Brain microvascular endothelial cell (primary cell): ENCODE results near the gene CBX4.
A peak's percentile ranks its signal among the peaks of the same experiment; 100 is the strongest.

Source experiments
- DNase-seq: peaks from one replicate; pipeline ENCODE4 v3.0.0-alpha.2; 2020
- H3K27ac ChIP-seq: fragments of 250-450 bp; sonication (Bioruptor Pico); 2 replicates; pipeline ENCODE4 v1.5.1; 2020; ENCODE audit warnings: mild to moderate bottlenecking, moderate library complexity
- H3K27me3 ChIP-seq: fragments of 250-450 bp; sonication (Bioruptor Pico); replicated peaks from 2 replicates; pipeline ENCODE4 v1.5.1; 2020; ENCODE audit warnings: mild to moderate bottlenecking
- H3K36me3 ChIP-seq: fragments of 250-450 bp; sonication (Bioruptor Pico); replicated peaks from 2 replicates; pipeline ENCODE4 v1.5.1; 2020; ENCODE audit warnings: mild to moderate bottlenecking
- H3K4me3 ChIP-seq: 2 replicates; pipeline ENCODE4 v1.5.1; 2011; ENCODE audit warnings: low read depth, mild to moderate bottlenecking, control low read depth, low read length, moderate library complexity
- CTCF ChIP-seq: IDR thresholded peaks from 2 replicates; pipeline ENCODE4 v1.5.1; 2011; ENCODE audit warnings: low read depth, mild to moderate bottlenecking, moderate library complexity, low read length, control low read depth, inconsistent platforms; ENCODE audit errors: missing control alignments
- in situ Hi-C: cut with HindIII; loops from 2 replicates; pipeline ENCODE4 v1.10.0; 2017; ENCODE audit warnings: low sequenced_read_pairs, low pct_ligation_motif_present

The CBX4 gene

DNA sequence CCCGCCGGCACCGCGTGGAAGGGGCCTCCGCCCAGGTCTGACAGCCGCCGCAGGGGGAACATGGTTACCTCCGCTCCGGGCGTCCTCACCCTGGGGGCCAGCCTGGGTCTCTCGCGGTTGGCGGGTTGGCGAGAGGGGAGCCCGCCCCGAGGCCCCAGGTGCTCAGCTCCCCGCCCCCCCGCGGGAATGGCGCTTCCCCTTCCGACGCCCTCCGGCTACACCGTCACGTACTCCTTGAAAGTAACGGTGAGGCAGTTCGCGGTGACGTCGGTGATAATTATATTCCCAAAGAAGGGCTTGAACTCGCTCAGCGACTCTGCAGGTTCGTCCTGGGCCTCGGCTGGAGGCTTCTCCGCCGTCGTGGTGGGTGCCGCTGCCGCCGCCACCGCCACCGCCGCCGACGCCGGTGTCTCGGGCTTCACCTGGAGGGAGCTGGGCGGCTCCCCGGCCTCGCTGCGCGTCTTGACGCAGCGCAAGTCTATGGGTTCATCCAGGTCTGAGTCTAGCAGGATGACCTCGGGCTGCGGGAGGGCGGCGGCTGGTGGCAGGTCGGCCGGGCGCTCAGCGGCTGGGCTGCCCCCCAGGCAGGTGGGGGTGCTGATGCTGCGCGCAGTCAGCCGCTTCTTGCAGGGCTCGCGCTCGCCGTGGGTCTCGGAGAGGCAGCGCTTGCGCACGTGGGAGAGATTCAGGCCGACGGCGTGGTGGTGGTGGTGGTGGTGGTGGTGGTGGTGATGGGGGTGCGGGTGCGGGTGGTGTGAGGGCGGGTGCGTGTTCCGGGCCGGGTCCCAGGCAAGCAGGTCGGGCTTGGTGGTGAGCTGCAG is 5.3 kb downstream of the CBX4 start:
- no peak for DNase-seq
- no peaks in the 10 kb centered on the region for H3K27me3 ChIP-seq
- no peak overlapping the region for H3K27ac ChIP-seq
- no peak for TF ChIP-seq CTCF
- H3K36me3 ChIP-seq: peaks cover 18% of the 10 kb centered on the region
- in situ Hi-C loops: no loop called here
- H3K4me3 ChIP-seq: no peak overlapping the region

DNA sequence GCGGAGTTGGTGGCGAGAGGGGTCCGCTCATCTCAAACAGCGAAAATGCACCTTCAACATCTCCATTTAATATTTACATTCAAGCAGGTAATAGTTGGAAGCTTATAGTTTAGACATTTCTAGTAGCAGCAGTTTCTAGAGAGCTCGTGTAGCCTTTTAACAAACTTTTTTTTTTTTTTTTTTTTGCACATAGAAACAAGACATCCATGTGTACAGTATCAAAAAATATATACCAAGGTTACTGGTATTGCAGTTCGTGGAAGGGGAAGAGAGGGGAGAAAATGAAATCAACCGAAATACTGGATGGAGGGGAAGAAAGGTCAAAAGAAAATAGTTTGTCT is 6.2 kb downstream of the CBX4 start:
- no peak overlapping the region for H3K27ac ChIP-seq
- in situ Hi-C loops: no loop called here

DNA sequence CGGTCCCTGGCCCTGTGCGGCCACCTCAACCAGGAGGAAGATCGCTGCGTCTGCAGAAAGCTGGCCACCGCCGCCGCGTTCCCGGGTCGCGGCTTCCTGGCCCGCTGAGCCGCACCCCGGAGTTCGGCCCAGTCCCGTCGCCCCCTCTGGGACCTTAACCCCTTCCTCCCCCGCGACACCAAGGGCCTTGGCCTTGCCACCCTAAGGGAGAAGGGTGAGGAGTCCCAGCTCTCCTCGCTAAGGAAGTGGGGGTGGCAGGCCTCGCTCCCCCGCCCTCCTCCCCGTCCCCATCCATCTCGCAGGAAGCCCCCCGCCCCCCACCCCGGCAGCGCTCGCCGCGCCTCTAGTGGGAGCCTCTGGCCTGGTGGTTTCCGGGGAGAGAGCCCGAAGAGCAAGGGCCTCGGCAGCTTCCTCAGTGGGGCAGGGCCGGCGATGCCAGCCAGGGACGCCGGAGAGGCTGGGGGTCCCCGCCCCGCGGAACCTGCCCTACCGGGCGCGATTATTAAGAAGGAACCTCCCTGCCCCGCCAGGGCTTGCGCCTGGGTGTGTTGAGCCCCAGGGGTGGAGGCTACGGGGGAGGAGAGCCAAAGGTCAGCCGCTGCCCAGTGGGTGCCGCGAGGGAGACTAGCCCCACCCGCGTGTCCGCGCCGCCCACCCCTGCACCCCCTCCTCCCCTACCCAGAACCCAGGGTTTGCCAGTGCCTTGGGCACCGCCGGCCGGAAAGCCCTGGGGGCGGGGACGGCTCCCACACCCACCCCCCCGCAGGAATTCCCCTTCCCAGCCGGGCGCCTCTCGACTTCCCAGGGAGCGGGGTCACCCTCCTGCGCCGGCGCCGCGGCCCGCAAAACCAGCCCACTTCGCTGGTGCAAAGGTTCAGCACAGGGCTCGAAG is 6.8 kb downstream of the CBX4 start:
- Histone ChIP-seq H3K27me3 (no peaks in the 10 kb centered on the region), H3K36me3 (peaks cover 18% of the 10 kb centered on the region), H3K4me3 (peak overlapping the region; percentile 30), H3K27ac (no peak overlapping the region)
- in situ Hi-C loops: no loop called here
- DNase-seq: no peak
- no peak for TF ChIP-seq CTCF

More for the DNA sequence above, 6.2 kb downstream of the CBX4 start:
- Histone ChIP-seq H3K27me3 (no peaks in the 10 kb centered on the region), H3K36me3 (peaks cover 18% of the 10 kb centered on the region), H3K4me3 (no peak overlapping the region)
- no peak for DNase-seq
- TF ChIP-seq CTCF: no peak

GRCh38 chr17:79831265-79832217 is 7.7 kb downstream of the CBX4 start:
- Histone ChIP-seq H3K36me3 (peaks cover 18% of the 10 kb centered on the region), H3K27me3 (no peaks in the 10 kb centered on the region), H3K27ac (no peak overlapping the region), H3K4me3 (no peak overlapping the region)
- in situ Hi-C loops: no loop called here
- no peak for DNase-seq
- TF ChIP-seq CTCF: no peak

DNA sequence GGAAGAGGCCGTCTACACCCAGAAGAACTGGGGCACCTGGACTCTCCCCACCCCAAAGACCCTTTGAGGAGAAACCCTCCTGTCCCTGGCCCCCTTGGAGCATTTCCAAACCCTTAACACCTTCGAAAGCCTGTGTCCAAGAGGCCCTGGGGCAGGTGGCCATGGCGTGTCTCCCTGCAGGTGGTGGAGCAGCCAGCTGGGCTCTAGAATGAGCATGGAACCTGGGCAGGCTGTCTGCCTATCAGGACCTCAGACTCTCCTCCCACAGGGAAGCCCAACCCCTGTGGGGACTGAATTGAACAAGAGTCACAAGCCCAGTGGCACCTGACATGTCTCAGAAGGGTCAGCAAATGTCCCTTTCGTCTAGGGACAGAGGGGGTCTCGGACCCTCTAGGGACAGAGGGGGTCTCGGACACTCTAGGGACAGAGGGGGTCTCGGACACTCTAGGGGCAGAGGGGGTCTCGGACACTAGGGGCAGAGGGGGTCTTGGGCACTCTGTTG is 8.4 kb downstream of the CBX4 start:
- no peak for DNase-seq
- peaks cover 18% of the 10 kb centered on the region for H3K36me3 ChIP-seq
- H3K27ac ChIP-seq: no peak overlapping the region
- H3K27me3 ChIP-seq: no peaks in the 10 kb centered on the region
- H3K4me3 ChIP-seq: no peak overlapping the region
- in situ Hi-C loops: no loop called here
- no peak for TF ChIP-seq CTCF
